CMK (cell line): ENCODE data around the gene ZNF488.

ENCODE experiments used
- DNase-seq: peaks from one replicate; pipeline ENCODE4 v3.0.0-alpha.2; 2010; ENCODE audit warnings: low read depth

The ZNF488 gene

GRCh38 chr10:47329855-47330254, 54.2 kb downstream of the ZNF488 start:
- DNase-seq = no peak

GRCh38 chr10:47326927-47327330, 57.2 kb downstream of the ZNF488 start:
- no peak for DNase-seq

- no peak for DNase-seq
Measured at GRCh38 chr10:47326306-47326926, 57.7 kb downstream of the ZNF488 start.

GRCh38 chr10:47325303-47326291, 58.5 kb downstream of the ZNF488 start:
- no peak for DNase-seq

GRCh38 chr10:47323636-47324296, 60.3 kb downstream of the ZNF488 start:
- no peak for DNase-seq

- DNase-seq = no peak
Measured at GRCh38 chr10:47323087-47323486, 61.0 kb downstream of the ZNF488 start.

GRCh38 chr10:47322300-47323061, 61.6 kb downstream of the ZNF488 start, which contains the start of gene GDF2:
Gene GDF2, plus strand, starts transcription at chr10:47322454. Its CDS starts 215 bp downstream, at chr10:47322669.
- no peak for DNase-seq

- no peak for DNase-seq
Measured at GRCh38 chr10:47321521-47322195, 62.4 kb downstream of the ZNF488 start.

- DNase-seq = no peak
Measured at GRCh38 chr10:47320812-47321211, 63.3 kb downstream of the ZNF488 start.

- no peak for DNase-seq
Measured at GRCh38 chr10:47319784-47320183, 64.3 kb downstream of the ZNF488 start.

GRCh38 chr10:47318706-47319105, 65.4 kb downstream of the ZNF488 start:
- no peak for DNase-seq

GRCh38 chr10:47317251-47317650, 66.8 kb downstream of the ZNF488 start:
- DNase-seq = no peak

GRCh38 chr10:47316131-47316530, 68.0 kb downstream of the ZNF488 start:
- DNase-seq = no peak
